SHP77 treated with DMSO at 0.1 percent for 48 hours (cell line): Measurements from ENCODE around the gene OOSP4A.

Experiments
- DNase-seq: peaks from one replicate; lab custom pipeline; 2025; lab: John Stamatoyannopoulos, UW

OOSP4A gene

GRCh38 chr11:59963733-59964132 is at the start of gene OOSP4A:
Gene OOSP4A, plus strand, starts transcription at chr11:59964033. Its CDS starts 0 bp downstream, at chr11:59964033.
- DNase-seq: no peak

GRCh38 chr11:59918480-59918879 is 45.4 kb upstream of the OOSP4A start:
- DNase-seq: no peak

GRCh38 chr11:59918987-59919589 is 44.7 kb upstream of the OOSP4A start:
- no peak for DNase-seq

GRCh38 chr11:59923813-59924212 is 40.0 kb upstream of the OOSP4A start:
- DNase-seq: no peak

GRCh38 chr11:59931688-59932087 is 32.1 kb upstream of the OOSP4A start:
- no peak for DNase-seq

- DNase-seq: no peak
Observed at GRCh38 chr11:59938132-59938531, 25.7 kb upstream of the OOSP4A start, which contains the start of gene OOSP1. Gene OOSP1, plus strand, starts transcription at chr11:59938432. Its CDS starts 23 bp downstream, at chr11:59938455.

- no peak for DNase-seq
Observed at GRCh38 chr11:59938718-59939117, 25.1 kb upstream of the OOSP4A start.

GRCh38 chr11:59939482-59939881 is 24.4 kb upstream of the OOSP4A start:
- no peak for DNase-seq

- no peak for DNase-seq
Observed at GRCh38 chr11:59941091-59941490, 22.7 kb upstream of the OOSP4A start.

GRCh38 chr11:59943997-59944714 is 19.7 kb upstream of the OOSP4A start:
- DNase-seq: no peak

- no peak for DNase-seq
Observed at GRCh38 chr11:59944720-59945119, 19.1 kb upstream of the OOSP4A start.

- no peak for DNase-seq
Observed at GRCh38 chr11:59953463-59954218, 10.2 kb upstream of the OOSP4A start.

- DNase-seq: no peak
Observed at GRCh38 chr11:59954219-59954847, 9.5 kb upstream of the OOSP4A start.

GRCh38 chr11:59957094-59957493 is 6.7 kb upstream of the OOSP4A start:
- DNase-seq: no peak

- DNase-seq: no peak
Observed at GRCh38 chr11:59960502-59961381, 3.1 kb upstream of the OOSP4A start.

- DNase-seq: no peak
Observed at GRCh38 chr11:59962107-59962482, 1.7 kb upstream of the OOSP4A start.

GRCh38 chr11:59965424-59965823 is 1.6 kb downstream of the OOSP4A start:
- DNase-seq: no peak

- no peak for DNase-seq
Observed at GRCh38 chr11:59966201-59966600, 2.4 kb downstream of the OOSP4A start.

- no peak for DNase-seq
Observed at GRCh38 chr11:59967677-59968394, 4.0 kb downstream of the OOSP4A start.

GRCh38 chr11:59968395-59968783 is 4.6 kb downstream of the OOSP4A start:
- DNase-seq: no peak

- DNase-seq: no peak
Observed at GRCh38 chr11:59973097-59973496, 9.3 kb downstream of the OOSP4A start.
